ENCODE results near the gene BMP10. TPM values are rescaled to one million over a fixed set of nuclear protein-coding genes. Genes with fewer than 3 reads are reported as not detected.

BMP10 gene
- total RNA-seq, 1 donor from 2014 or later = not detected

DNA sequence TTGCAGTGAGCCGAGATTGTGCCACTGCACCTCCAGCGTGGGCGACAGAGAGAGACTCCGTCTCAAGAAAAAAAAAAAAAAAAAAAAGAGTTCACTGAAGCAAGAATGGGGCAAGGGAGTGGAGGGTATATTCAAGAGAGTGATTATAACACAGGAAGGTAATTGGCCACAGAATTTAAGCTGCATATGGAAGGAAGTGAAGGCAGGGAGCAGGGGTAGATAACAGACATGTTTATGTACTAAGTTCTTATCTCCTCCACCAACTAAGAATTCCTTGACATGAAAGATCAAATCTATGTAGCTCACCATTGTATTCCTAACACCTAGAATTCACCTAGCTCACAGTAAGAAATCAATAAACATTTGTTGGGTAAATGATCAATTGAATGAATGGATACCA lies 44.2 kb upstream of the BMP10 start:
- TF ChIP-seq CTCF (conservative IDR thresholded peaks at IDR 0.05) = no peak
- no peak for DNase-seq (ENCODE audit: low read depth, low spot score)
- no peaks in the 10 kb centered on the region for H3K4me1 Mint-ChIP-seq
- no peaks in the 10 kb centered on the region for H3K9me3 Mint-ChIP-seq
- H3K36me3 Mint-ChIP-seq (ENCODE audit: low read depth) = no peaks in the 10 kb centered on the region
- no peaks in the 10 kb centered on the region for H3K27me3 Mint-ChIP-seq (ENCODE audit: low read depth)
- no peak overlapping the region for H3K27ac Mint-ChIP-seq (ENCODE audit: unreplicated experiment)
- H3K4me3 Mint-ChIP-seq = no peak overlapping the region

GRCh38 chr2:68913359-68913758 lies 42.2 kb upstream of the BMP10 start:
- Mint-ChIP-seq H3K4me3 (no peak overlapping the region), H3K27me3 (ENCODE audit: low read depth) (no peaks in the 10 kb centered on the region), H3K27ac (ENCODE audit: unreplicated experiment) (no peak overlapping the region), H3K4me1 (no peaks in the 10 kb centered on the region), H3K9me3 (no peaks in the 10 kb centered on the region), H3K36me3 (ENCODE audit: low read depth) (no peaks in the 10 kb centered on the region)
- DNase-seq (ENCODE audit: low read depth, low spot score) = no peak
- no peak for TF ChIP-seq CTCF (conservative IDR thresholded peaks at IDR 0.05)

DNA sequence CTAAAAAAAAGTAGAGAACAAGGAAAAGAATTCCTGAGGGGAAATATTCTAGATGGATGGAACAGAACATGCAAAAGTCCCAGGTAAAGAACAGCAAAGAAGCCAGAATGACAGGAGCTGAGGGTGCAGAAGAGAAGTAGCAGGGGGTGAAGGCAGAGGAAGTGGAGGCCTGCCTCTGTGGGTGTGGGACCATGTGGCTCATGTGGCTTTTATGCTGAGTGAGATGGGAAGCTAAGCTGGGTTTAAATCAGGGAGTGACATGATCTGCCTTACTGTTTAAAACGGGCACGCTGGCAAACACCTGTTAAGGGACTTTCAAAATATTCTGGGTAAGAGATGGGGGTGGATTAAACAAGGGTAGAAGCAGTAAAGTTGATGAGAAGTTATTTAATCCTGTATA lies 41.5 kb upstream of the BMP10 start:
- H3K27me3 Mint-ChIP-seq (ENCODE audit: low read depth) = no peaks in the 10 kb centered on the region
- no peaks in the 10 kb centered on the region for H3K36me3 Mint-ChIP-seq (ENCODE audit: low read depth)
- H3K4me3 Mint-ChIP-seq = no peak overlapping the region
- H3K4me1 Mint-ChIP-seq = no peaks in the 10 kb centered on the region
- TF ChIP-seq CTCF (conservative IDR thresholded peaks at IDR 0.05) = no peak
- no peak overlapping the region for H3K27ac Mint-ChIP-seq (ENCODE audit: unreplicated experiment)
- no peaks in the 10 kb centered on the region for H3K9me3 Mint-ChIP-seq
- DNase-seq (ENCODE audit: low read depth, low spot score) = no peak

- Mint-ChIP-seq H3K4me3 (no peak overlapping the region), H3K9me3 (no peaks in the 10 kb centered on the region), H3K36me3 (ENCODE audit: low read depth) (no peaks in the 10 kb centered on the region), H3K4me1 (no peaks in the 10 kb centered on the region), H3K27me3 (ENCODE audit: low read depth) (no peaks in the 10 kb centered on the region), H3K27ac (ENCODE audit: unreplicated experiment) (no peak overlapping the region)
- TF ChIP-seq CTCF (conservative IDR thresholded peaks at IDR 0.05) = no peak
- DNase-seq (ENCODE audit: low read depth, low spot score) = no peak
These were observed 40.9 kb upstream of the BMP10 start for GRCh38 chr2:68912111-68912510.

GRCh38 chr2:68911709-68912108 lies 40.5 kb upstream of the BMP10 start:
- Mint-ChIP-seq H3K9me3 (no peaks in the 10 kb centered on the region), H3K36me3 (ENCODE audit: low read depth) (no peaks in the 10 kb centered on the region), H3K4me3 (no peak overlapping the region), H3K27me3 (ENCODE audit: low read depth) (no peaks in the 10 kb centered on the region), H3K4me1 (no peaks in the 10 kb centered on the region), H3K27ac (ENCODE audit: unreplicated experiment) (no peak overlapping the region)
- TF ChIP-seq CTCF (conservative IDR thresholded peaks at IDR 0.05) = no peak
- no peak for DNase-seq (ENCODE audit: low read depth, low spot score)

DNA sequence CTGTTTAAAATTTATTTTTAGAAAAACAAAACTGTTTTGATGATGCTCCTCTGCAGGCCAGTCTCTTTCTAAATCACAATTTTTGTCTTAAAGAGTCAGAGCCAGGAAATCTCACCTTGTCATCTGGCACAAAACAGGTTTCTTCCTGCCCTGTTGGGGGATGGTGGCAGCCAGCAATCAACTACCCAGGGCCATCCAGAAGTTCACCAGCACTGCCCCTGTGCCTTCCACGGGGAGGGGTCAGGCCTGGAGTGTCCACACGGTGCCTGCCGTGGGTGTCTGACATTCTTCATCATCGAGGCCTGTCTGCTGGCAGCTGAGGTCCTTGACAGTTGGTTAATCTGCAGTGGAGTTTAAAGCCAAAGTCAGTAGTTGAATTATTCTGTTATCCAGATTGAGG lies 40.0 kb upstream of the BMP10 start:
- Mint-ChIP-seq H3K4me1 (no peaks in the 10 kb centered on the region), H3K4me3 (no peak overlapping the region), H3K27me3 (ENCODE audit: low read depth) (no peaks in the 10 kb centered on the region), H3K36me3 (ENCODE audit: low read depth) (no peaks in the 10 kb centered on the region), H3K27ac (ENCODE audit: unreplicated experiment) (no peak overlapping the region), H3K9me3 (no peaks in the 10 kb centered on the region)
- TF ChIP-seq CTCF (conservative IDR thresholded peaks at IDR 0.05) = no peak
- DNase-seq (ENCODE audit: low read depth, low spot score) = no peak

Measured in neural crest cell (in vitro differentiated cells).